ENCODE data around the gene MANSC4.
A peak's percentile ranks its signal among the peaks of the same experiment; 100 is the strongest.

MANSC4 gene

DNA sequence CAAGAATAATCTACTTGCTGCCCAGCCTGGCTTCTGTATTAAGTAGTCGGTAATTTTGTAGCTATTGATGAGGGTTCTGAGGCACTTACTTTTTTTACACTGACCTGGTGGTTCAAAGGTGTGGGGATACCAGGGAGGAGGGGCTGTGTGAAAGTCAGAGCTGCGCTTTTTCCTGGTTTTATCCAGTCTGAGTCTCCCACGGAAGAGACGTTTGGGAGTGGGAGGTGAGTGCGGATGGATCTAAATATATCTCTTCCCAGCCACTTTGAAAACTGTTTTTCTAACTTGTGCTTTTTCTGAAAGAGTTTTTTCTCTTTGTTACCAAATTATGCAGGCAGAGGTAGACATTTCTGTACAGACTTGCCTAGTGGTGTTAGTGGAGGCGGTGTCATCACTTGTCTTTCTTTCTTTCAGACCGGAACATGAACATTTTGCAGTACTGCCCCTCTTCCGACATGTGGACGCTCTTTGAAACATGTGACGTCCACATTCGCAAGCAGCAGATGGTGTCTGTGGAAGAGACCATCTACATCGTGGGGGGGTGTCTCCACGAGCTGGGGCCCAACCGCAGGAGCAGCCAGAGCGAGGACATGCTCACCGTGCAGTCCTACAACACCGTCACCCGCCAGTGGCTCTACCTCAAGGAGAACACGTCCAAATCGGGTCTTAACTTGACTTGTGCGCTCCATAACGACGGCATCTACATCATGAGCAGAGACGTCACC lies 17.4 kb upstream of the MANSC4 start:
- no peak for DNase-seq

DNA sequence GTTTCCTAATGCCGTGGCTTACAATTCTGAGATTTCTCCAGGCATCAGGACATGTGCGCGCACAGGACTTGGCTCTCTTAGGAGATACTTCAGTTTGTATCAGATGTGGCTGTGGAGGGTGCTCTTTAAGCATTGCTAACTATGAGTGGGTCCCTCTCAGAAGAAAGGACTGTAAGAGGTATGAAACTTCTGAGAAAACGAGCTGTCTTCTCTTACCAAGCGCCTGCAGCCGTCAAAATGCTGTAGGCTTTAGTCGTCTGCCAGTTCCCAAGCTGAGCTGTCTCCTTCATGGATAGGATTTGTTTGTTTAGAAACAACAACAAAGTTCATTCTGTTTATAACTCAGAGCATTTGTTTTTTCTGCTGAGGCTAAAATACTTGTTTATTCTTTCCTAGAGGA lies 16.1 kb upstream of the MANSC4 start:
- no peak for DNase-seq

GRCh38 chr12:27794818-27795584 lies 15.0 kb upstream of the MANSC4 start:
- DNase-seq = no peak

GRCh38 chr12:27790179-27790578 lies 10.1 kb upstream of the MANSC4 start:
- DNase-seq = no peak

GRCh38 chr12:27787559-27787958 lies 7.5 kb upstream of the MANSC4 start:
- DNase-seq = no peak

DNA sequence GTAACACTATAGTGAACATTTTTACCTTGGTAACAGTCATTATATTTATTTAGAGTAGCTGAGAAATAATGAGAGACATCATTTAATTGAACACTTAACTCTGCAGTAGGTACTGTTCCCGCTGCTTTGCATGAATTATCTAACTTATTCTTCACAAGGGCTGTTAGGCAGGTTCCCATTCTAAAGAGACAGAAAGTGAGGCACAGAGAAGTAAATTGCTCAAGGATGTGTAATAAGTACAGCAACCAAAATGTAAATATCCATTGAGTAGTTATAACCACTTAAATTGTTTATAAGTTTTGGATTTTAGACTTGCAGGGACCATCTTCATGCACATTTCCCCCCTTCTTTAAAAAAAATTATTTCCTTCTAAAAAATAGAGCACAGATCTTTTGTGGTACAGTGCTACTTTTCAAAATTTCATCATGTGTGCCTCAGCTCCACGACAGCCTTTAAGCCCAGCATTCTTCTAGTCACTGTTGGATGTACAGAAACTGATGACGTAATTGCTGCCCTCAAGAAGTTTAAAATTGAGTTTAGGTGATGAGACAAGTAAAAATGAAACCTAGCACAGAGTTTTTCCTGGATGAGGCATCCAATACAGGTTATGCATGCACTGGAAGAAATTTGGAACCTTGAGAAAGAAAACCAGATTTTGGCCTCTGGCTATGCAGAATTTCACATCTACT lies 6.0 kb upstream of the MANSC4 start:
- DNase-seq = no peak

- DNase-seq = no peak
Observed at GRCh38 chr12:27782481-27782880, 2.4 kb upstream of the MANSC4 start.

- no peak for DNase-seq
Observed at GRCh38 chr12:27781680-27782079, 1.6 kb upstream of the MANSC4 start.

GRCh38 chr12:27780612-27781408 lies 774 bp upstream of the MANSC4 start:
- DNase-seq = peak in 1 of 2 experiments; percentile 16

DNA sequence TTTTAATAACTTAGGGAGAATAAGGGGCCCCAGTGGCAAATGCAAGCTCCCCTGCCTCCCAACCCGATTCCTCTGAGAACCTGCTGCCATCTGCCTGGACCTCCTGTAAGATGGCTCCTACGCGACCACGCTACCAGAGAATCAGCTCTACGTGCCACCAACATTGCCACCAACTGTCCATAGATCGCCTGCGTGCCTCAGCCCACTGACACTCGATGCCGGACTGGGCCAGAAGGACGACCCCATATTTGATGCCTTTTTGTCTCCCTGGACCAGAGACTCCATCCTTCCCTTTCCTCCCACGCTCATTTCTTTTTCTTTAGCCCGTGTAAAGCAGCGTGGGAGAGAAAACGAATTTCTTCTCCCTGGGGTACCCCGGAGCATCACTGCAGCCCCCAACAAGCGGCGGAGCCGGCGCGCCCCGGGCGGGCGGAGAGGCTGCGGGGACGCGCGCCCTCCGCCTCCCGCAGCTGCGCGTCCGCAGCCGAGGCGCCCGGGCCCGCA lies 568 bp downstream of the MANSC4 start:
- peak; percentile 42 to 51 for DNase-seq

DNA sequence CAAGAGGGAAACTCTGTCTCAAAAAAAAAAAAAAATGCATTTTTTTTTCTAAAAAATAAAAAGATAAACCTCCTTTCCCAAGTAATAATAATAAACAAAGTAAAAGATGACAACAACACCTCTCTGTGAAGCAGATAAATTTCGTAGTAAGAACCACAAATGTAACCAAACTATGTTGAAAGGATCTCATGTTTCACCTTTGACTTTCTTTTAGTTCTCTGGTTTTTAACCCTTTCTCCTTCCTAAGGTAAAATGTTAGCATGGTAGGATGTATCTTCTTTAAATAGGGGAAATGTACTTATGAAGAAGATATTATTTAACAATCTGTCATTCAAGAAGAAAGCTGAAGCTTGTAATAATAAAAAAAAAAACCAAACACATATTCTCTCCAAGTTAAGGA lies 1.8 kb downstream of the MANSC4 start:
- no peak for DNase-seq

DNA sequence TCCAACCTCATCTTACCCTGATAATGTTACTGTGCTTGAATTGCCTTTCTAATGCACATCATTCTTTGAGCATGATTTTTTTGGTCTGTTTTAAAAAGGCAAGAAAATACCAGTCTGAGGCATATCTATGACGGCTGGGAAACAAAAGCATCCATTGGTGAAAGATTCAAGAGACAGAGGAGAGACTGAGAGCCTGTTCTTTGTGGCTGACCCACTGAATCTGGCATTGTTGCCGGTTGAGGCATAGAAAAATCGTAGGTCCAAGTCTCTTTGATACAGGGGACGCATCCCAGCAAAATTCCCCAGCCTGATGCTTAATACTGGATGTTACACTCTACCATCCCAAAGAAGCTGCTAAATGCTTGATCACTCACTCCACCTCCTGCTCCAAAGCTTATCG lies 2.9 kb downstream of the MANSC4 start:
- DNase-seq = no peak

- DNase-seq = no peak
Observed at GRCh38 chr12:27772328-27773049, 7.5 kb downstream of the MANSC4 start.

- DNase-seq = no peak
Observed at GRCh38 chr12:27771481-27772327, 8.3 kb downstream of the MANSC4 start.

DNA sequence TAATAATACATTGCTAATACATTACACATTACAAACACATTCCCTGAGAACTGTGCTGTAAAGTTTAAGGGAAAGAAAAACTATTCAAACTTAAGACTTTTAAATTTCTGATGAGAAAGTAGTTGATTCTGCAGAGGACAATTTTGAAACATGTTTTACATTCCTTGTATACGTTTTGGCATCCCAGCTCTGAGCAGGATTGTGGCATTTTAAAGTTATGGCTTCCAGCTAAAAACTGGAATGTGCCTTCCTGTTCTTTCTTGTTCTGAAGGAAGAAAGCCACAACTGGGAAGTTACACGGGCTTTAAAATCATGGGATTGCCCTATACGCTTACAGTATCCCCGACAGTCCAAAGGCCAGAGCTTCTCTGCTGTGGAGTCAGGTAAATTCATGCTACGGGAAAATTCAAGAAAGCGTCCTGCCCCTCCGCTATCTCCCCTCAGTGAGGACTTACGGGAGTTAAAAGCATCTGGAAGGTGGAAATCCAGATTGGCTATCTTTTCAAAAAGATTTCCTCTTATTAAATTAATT lies 10.8 kb downstream of the MANSC4 start:
- no peak for DNase-seq

GRCh38 chr12:27766587-27766986 lies 13.4 kb downstream of the MANSC4 start:
- no peak for DNase-seq

- no peak for DNase-seq
Observed at GRCh38 chr12:27762757-27763156, 17.3 kb downstream of the MANSC4 start.

- DNase-seq = no peak
Observed at GRCh38 chr12:27756670-27757195, 23.3 kb downstream of the MANSC4 start.

DNA sequence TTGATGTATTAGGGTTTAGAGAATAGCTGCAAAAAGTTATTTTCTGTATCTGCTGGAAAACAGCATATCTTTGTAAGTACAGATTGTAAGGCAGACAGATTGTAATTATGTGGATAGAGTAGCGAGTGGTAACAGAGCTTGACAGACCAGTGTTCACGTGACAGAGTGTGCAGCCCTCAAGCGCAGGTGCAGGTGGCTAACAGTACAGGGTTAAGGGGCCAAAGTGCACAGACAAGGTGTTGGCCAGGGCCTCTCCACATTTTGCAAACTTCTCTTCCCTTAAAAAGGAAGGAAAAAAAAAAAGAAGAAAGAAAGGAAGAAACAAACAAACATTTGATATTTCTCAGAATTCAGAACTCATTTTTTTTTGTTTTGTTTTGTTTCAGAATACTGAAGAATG lies 25.2 kb downstream of the MANSC4 start:
- no peak for DNase-seq

- peak in 1 of 2 experiments; percentile 26 for DNase-seq
Observed at GRCh38 chr12:27751386-27752047, 28.5 kb downstream of the MANSC4 start.
